Measurements from ENCODE around the gene RNF112.

- TF ChIP-seq CTCF (conservative IDR thresholded peaks at IDR 0.05 in 1 of 2, IDR thresholded peaks at IDR 0.05 in 1 of 2; ENCODE audit: extremely low read depth in 1 of 2, insufficient read depth in 1 of 2, low read depth in 1 of 2, low read length in 2 of 2) (no peak), EZH2 (IDR thresholded peaks at IDR 0.05; ENCODE audit: borderline replicate concordance, low read length) (no peak)
These were observed 41.8 kb upstream of the RNF112 start for GRCh38 chr17:19369107-19369778.
